K562 (cell line): ENCODE data around the gene NDUFS6.

ENCODE experiments used
- BHLHE40 ChIP-seq: IDR thresholded peaks from 2 replicates; pipeline ENCODE4 v1.6.1; 2011; ENCODE audit warnings: low read length, improper control_type of control experiment
- CREBBP ChIP-seq: IDR thresholded peaks from one replicate; pipeline ENCODE4 v1.6.1; 2012; ENCODE audit warnings: low read depth, mild to moderate bottlenecking, control low read depth, inconsistent platforms, low read length
- L3MBTL2 ChIP-seq: fragments of 450-650 bp; IDR thresholded peaks from 2 replicates; pipeline ENCODE4 v1.6.1; 2016; ENCODE audit warnings: mild to moderate bottlenecking, moderate library complexity
- POLR2A ChIP-seq: fragments of 450-650 bp; conservative IDR thresholded peaks from 2 replicates; pipeline ENCODE4 v1.6.1; 2016
- RBBP5 ChIP-seq: fragments of 200-600 bp; sonication (generic); IDR thresholded peaks from 2 replicates; pipeline ENCODE4 v1.6.1; 2012; ENCODE audit warnings: borderline replicate concordance, mild to moderate bottlenecking, low read length, control low read depth, inconsistent platforms; ENCODE audit not compliant: insufficient read depth, poor library complexity, severe bottlenecking
- SP1 ChIP-seq: sonication (generic); formaldehyde crosslinking; IDR thresholded peaks from 2 replicates; pipeline ENCODE4 v1.8.1; 2022; ENCODE audit warnings: mild to moderate bottlenecking, missing genetic modification reagents
- ZNF121 ChIP-seq: sonication (generic); formaldehyde crosslinking; conservative IDR thresholded peaks from 2 replicates; pipeline ENCODE4 v1.8.0; 2022; ENCODE audit warnings: missing genetic modification reagents
- TF ChIP-seq, protein P1 (sequence below), 2 experiments: fragments of 450-650 bp; IDR thresholded peaks; 2 replicates each; pipeline ENCODE4 v1.6.1; 2018; ENCODE audit warnings: mild to moderate bottlenecking in 2 of 2, low read depth in 1 of 2; ENCODE audit not compliant: partially characterized antibody in 2 of 2
- TF ChIP-seq, protein P2 (sequence below): fragments of 250-450 bp; sonication (Bioruptor Pico); IDR thresholded peaks from 2 replicates; pipeline ENCODE4 v1.8.0; 2021; ENCODE audit warnings: borderline replicate concordance, mild to moderate bottlenecking, moderate library complexity; ENCODE audit not compliant: poor library complexity, severe bottlenecking
- TF ChIP-seq, protein P3 (sequence below), 2 experiments: fragments of 450-650 bp; conservative IDR thresholded peaks; 2 replicates each; pipeline ENCODE4 v1.6.1; 2017; ENCODE audit warnings: mild to moderate bottlenecking in 2 of 2, moderate library complexity in 2 of 2

DNA sequence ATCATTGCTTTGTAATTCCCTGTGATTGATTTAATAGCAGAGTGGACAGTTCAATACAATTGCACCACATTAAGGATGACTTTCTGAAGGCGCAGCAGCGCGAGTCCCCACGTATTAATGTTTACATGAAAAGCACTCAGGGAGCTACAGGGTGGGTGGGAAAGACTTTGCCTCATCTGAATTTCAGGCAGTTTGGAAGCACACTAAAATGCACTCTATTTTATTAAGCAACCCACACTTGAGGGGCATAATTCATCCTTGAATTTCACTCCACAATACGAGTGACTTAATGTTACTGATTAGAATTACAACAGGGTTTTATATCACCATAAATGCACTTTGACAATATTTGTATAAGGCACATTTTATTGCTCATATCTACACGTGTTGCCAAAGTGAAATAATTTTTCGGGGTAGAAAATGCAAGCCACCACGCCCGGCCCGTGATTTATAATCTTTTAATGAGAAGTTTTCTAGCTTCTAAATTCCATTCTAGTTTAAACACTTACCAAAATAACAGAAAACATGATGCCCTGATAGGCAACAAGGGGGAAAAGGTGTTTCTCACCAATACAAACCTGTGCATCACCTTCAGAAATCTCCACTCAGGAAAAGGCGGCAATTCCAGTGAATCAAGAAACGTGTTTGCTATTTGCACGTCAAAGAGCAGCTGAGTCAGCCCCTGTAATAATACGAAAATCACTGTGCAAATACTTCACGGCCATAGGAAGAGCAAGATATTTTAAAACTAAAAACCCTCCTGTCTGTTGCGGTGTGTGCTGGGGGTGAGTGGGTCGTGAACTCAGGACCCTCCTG lies 41.0 kb downstream of the NDUFS6 start:
- no peak for TF ChIP-seq ZNF121 (CRISPR knock-in tag)
- TF ChIP-seq, protein P1, sequence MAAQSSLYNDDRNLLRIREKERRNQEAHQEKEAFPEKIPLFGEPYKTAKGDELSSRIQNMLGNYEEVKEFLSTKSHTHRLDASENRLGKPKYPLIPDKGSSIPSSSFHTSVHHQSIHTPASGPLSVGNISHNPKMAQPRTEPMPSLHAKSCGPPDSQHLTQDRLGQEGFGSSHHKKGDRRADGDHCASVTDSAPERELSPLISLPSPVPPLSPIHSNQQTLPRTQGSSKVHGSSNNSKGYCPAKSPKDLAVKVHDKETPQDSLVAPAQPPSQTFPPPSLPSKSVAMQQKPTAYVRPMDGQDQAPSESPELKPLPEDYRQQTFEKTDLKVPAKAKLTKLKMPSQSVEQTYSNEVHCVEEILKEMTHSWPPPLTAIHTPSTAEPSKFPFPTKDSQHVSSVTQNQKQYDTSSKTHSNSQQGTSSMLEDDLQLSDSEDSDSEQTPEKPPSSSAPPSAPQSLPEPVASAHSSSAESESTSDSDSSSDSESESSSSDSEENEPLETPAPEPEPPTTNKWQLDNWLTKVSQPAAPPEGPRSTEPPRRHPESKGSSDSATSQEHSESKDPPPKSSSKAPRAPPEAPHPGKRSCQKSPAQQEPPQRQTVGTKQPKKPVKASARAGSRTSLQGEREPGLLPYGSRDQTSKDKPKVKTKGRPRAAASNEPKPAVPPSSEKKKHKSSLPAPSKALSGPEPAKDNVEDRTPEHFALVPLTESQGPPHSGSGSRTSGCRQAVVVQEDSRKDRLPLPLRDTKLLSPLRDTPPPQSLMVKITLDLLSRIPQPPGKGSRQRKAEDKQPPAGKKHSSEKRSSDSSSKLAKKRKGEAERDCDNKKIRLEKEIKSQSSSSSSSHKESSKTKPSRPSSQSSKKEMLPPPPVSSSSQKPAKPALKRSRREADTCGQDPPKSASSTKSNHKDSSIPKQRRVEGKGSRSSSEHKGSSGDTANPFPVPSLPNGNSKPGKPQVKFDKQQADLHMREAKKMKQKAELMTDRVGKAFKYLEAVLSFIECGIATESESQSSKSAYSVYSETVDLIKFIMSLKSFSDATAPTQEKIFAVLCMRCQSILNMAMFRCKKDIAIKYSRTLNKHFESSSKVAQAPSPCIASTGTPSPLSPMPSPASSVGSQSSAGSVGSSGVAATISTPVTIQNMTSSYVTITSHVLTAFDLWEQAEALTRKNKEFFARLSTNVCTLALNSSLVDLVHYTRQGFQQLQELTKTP (IDR thresholded peaks at IDR 0.05; ENCODE audit: low read depth in 1 of 2, partially characterized antibody in 2 of 2), result no peak
- no peak for TF ChIP-seq RBBP5
- TF ChIP-seq CREBBP, result no peak
- TF ChIP-seq, protein P2, sequence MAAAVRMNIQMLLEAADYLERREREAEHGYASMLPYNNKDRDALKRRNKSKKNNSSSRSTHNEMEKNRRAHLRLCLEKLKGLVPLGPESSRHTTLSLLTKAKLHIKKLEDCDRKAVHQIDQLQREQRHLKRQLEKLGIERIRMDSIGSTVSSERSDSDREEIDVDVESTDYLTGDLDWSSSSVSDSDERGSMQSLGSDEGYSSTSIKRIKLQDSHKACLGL (CRISPR knock-in tag), result no peak
- TF ChIP-seq, protein P3, sequence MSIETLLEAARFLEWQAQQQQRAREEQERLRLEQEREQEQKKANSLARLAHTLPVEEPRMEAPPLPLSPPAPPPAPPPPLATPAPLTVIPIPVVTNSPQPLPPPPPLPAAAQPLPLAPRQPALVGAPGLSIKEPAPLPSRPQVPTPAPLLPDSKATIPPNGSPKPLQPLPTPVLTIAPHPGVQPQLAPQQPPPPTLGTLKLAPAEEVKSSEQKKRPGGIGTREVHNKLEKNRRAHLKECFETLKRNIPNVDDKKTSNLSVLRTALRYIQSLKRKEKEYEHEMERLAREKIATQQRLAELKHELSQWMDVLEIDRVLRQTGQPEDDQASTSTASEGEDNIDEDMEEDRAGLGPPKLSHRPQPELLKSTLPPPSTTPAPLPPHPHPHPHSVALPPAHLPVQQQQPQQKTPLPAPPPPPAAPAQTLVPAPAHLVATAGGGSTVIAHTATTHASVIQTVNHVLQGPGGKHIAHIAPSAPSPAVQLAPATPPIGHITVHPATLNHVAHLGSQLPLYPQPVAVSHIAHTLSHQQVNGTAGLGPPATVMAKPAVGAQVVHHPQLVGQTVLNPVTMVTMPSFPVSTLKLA (conservative IDR thresholded peaks at IDR 0.05), result no peak
- TF ChIP-seq SP1 (CRISPR knock-in tag), result no peak
- no peak for TF ChIP-seq BHLHE40
- TF ChIP-seq POLR2A, result no peak
- TF ChIP-seq L3MBTL2, result no peak
